ENCODE data around the gene SLC19A2.

DNA sequence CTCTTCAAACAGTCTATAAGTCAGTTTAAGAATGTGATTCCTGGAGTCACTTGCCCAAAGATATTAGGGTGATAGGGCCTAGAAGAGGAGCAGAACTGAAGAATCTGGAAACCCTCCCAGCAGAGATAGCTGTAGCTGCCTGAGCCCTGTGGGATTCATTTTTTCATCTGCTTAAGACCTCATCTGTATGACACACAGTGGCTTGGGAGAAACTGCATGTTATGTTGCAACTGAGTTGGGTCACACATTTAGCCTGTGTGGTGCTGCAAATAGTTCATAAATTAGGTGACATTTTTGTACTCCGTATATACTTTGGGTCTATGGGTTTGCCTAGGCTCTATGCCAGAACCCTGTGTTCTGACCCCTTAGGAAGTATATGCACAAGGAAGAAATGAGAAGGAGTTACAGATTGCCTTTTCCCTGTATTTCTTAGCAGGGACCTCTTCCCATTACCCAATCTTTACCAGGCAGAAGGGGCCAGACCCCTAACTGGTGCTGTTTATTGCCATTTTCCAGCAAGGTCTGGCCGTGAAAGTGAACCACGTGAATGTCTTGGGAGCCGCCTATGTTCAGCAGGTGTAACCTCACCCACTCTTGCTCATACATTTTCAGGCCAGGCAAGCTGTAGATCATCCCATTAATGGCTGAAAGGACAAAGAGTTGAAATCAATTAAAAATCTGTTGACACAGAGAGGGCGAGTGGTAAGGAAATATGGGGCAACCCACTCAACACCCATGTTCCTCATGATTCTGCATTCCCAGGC lies 41.9 kb upstream of the SLC19A2 start:
- TF ChIP-seq, protein P1, sequence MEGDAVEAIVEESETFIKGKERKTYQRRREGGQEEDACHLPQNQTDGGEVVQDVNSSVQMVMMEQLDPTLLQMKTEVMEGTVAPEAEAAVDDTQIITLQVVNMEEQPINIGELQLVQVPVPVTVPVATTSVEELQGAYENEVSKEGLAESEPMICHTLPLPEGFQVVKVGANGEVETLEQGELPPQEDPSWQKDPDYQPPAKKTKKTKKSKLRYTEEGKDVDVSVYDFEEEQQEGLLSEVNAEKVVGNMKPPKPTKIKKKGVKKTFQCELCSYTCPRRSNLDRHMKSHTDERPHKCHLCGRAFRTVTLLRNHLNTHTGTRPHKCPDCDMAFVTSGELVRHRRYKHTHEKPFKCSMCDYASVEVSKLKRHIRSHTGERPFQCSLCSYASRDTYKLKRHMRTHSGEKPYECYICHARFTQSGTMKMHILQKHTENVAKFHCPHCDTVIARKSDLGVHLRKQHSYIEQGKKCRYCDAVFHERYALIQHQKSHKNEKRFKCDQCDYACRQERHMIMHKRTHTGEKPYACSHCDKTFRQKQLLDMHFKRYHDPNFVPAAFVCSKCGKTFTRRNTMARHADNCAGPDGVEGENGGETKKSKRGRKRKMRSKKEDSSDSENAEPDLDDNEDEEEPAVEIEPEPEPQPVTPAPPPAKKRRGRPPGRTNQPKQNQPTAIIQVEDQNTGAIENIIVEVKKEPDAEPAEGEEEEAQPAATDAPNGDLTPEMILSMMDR (IDR thresholded peaks at IDR 0.05): no peak
- no peak for TF ChIP-seq POLR2A (IDR thresholded peaks at IDR 0.05)
